Natural killer cell (primary cell): ENCODE measurements around the gene COL11A1. TPM values are rescaled to one million over a fixed set of nuclear protein-coding genes. Genes with fewer than 3 reads are reported as not detected.

ENCODE experiments used
- ATAC-seq, 3 donors: fragments of 150-1000 bp in 2 of 3; fragments of 200-7000 bp in 1 of 3; cut with Tn5 transposase; 1 replicate in 1 of 3; 2 replicates in 2 of 3; pipeline ENCODE4 v1.10.0; 2021; ENCODE audit warnings: mild to moderate bottlenecking in 2 of 3, moderate library complexity in 2 of 3
- DNase-seq, 2 donors: peaks; one replicate each; pipeline versions ENCODE4 v3.0.0 to v3.0.0-alpha.2; 2013 to 2021; ENCODE audit warnings: mixed read lengths in 1 of 2
- H3K27ac ChIP-seq: one replicate; pipeline ENCODE4 v1.5.1; 2013; ENCODE audit warnings: mild to moderate bottlenecking, low read length
- H3K27me3 ChIP-seq: one replicate; pipeline ENCODE4 v1.6.1; 2013; ENCODE audit warnings: low read length; ENCODE audit not compliant: control insufficient read depth, insufficient read depth
- H3K36me3 ChIP-seq: one replicate; pipeline ENCODE4 v1.6.1; 2013; ENCODE audit warnings: low read length; ENCODE audit not compliant: control insufficient read depth, insufficient read depth
- H3K4me1 ChIP-seq: one replicate; pipeline ENCODE4 v1.6.1; 2013; ENCODE audit warnings: low read length; ENCODE audit not compliant: control insufficient read depth, insufficient read depth
- H3K4me3 ChIP-seq: one replicate; pipeline ENCODE4 v1.5.1; 2013; ENCODE audit warnings: low read length
- H3K9me3 ChIP-seq: one replicate; pipeline ENCODE4 v1.6.1; 2013; ENCODE audit warnings: low read length; ENCODE audit not compliant: control insufficient read depth, insufficient read depth
- H3K27ac Mint-ChIP-seq, 2 donors: one replicate each; pipeline ENCODE4 v1.8.0; 2022; ENCODE audit warnings: mild to moderate bottlenecking in 2 of 2, mixed read lengths in 2 of 2, moderate library complexity in 1 of 2
- H3K27me3 Mint-ChIP-seq, 2 donors: one replicate each; pipeline ENCODE4 v1.8.0; 2022; ENCODE audit warnings: low read depth in 2 of 2, mixed read lengths in 2 of 2
- H3K36me3 Mint-ChIP-seq: one replicate; pipeline ENCODE4 v1.8.0; 2022; ENCODE audit warnings: mixed read lengths
- H3K4me1 Mint-ChIP-seq, 2 donors: one replicate each; pipeline ENCODE4 v1.8.0; 2022; ENCODE audit warnings: mixed read lengths in 2 of 2
- H3K4me3 Mint-ChIP-seq: one replicate; pipeline ENCODE4 v1.8.0; 2022; ENCODE audit warnings: mild to moderate bottlenecking, moderate library complexity, mixed read lengths
- H3K9me3 Mint-ChIP-seq, 2 donors: one replicate each; pipeline ENCODE4 v1.8.0; 2022; ENCODE audit warnings: mixed read lengths in 2 of 2
- WGBS: methylation state at CpG from one replicate; pipeline ENCODE4 v1.1.7; 2013; ENCODE audit warnings: missing lambda C conversion rate; ENCODE audit not compliant: insufficient coverage; 5-methylcytosine and 5-hydroxymethylcytosine counted together
- intact Hi-C: fragments of 100-400 bp; cut with micrococcal nuclease; formaldehyde crosslinking; loops from one replicate; pipeline ENCODE4 v1.14.2; 2022
- total RNA-seq, 4 donors: library from RNA; stranded (reverse); fragments of 120-200 nt in 1 of 4; gene quantifications; one replicate each; pipeline versions ENCODE4 v1.2.3 to v1.2.4, GENCODE V29; 2013 to 2022
- TF ChIP-seq, protein P1 (sequence below): fragments of 200-600 bp; IDR thresholded peaks from one replicate; pipeline ENCODE4 v1.8.0; 2022; ENCODE audit warnings: antibody characterized with exemption

The COL11A1 gene
- total RNA-seq: not detected
- not detected for total RNA-seq (2013)

DNA sequence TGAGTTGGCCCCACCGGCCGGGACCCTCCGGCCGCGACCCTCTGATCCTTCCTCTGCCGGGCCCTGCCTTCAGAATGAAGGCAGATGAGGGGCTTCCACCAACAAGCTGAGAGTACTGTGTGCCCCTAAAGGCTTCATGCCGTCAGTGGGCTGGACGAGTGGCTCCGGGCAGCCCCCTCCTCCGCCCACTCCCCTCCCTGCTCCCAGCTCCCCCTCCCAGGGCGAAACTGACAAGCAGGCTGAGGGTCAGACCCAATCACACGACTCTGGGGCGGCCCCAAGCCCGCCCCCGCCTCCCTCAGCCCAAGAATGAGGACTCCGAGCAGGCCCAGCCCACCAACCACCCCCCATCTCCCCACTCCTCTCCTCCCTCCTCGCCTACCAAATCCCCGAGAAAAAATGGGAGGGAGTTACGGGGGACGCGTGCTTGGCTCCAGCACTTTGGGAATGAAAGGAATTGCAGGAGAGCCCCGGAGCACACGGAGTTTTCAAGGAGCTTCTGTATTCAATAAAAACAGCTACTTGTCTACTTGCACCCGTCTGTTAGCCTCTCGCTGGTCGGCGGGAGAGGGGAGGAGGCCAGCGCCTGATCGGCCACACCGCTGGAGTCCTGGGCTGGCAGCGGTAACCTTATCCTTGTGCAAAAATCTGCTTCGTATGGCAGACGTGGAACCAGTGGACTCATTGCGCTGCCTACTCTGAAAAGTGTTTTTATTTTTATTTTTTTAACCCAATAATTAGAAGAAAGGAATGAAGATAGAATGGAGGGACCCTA is at the start of gene COL11A1:
COL11A1 (minus strand) TSS at position 147 of the 775 bp plus-strand sequence. CDS start 344 bp downstream, outside the sequence.
- Mint-ChIP-seq H3K27ac (no peak within 1 kb of the TSS), H3K4me3 (peak within 1 kb of the TSS; percentile 57), H3K27me3 (peaks cover 9 to 15% of the 10 kb centered on the region in 2 donors), H3K9me3 (peaks cover 2% of the 10 kb centered on the region in 2 donors), H3K36me3 (peaks cover 12% of the 10 kb centered on the region), H3K4me1 (peaks cover 0 to 16% of the 10 kb centered on the region in 2 donors)
- Histone ChIP-seq H3K36me3 (no peaks in the 10 kb centered on the region), H3K9me3 (no peaks in the 10 kb centered on the region), H3K27ac (no peak within 1 kb of the TSS), H3K27me3 (peaks cover 8% of the 10 kb centered on the region), H3K4me3 (no peak within 1 kb of the TSS), H3K4me1 (peaks cover 5% of the 10 kb centered on the region)
- ATAC-seq (no peak), DNase-seq (no peak)
- TF ChIP-seq, protein P1, sequence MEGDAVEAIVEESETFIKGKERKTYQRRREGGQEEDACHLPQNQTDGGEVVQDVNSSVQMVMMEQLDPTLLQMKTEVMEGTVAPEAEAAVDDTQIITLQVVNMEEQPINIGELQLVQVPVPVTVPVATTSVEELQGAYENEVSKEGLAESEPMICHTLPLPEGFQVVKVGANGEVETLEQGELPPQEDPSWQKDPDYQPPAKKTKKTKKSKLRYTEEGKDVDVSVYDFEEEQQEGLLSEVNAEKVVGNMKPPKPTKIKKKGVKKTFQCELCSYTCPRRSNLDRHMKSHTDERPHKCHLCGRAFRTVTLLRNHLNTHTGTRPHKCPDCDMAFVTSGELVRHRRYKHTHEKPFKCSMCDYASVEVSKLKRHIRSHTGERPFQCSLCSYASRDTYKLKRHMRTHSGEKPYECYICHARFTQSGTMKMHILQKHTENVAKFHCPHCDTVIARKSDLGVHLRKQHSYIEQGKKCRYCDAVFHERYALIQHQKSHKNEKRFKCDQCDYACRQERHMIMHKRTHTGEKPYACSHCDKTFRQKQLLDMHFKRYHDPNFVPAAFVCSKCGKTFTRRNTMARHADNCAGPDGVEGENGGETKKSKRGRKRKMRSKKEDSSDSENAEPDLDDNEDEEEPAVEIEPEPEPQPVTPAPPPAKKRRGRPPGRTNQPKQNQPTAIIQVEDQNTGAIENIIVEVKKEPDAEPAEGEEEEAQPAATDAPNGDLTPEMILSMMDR: no peak
- intact Hi-C loops: loop anchor here (5.0 kb wide), 1 partner anchor 354 kb away; no protein-coding TSS in a partner anchor
- 19% methylated on average over 30 of the region's 34 CpGs for WGBS

DNA sequence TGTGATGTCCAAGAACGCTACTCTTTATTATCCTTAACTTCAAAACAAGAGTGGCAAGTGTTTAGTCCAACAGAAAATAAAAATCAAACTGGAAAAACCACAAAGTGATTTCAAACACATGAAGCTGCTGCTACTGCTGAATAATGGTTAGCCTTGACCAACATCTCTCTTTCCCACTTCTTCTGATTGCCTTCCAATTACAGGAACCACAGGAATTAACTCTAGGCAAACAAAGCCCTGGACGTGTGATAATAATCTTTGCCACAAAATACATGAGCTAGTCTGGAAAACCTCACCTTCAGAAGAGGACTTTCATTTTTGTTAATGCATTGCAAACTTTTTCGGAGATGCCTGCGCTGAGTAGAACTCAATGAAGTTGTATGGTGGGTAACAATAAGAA is 48.6 kb upstream of the COL11A1 start:
- intact Hi-C loops: no loop called here

DNA sequence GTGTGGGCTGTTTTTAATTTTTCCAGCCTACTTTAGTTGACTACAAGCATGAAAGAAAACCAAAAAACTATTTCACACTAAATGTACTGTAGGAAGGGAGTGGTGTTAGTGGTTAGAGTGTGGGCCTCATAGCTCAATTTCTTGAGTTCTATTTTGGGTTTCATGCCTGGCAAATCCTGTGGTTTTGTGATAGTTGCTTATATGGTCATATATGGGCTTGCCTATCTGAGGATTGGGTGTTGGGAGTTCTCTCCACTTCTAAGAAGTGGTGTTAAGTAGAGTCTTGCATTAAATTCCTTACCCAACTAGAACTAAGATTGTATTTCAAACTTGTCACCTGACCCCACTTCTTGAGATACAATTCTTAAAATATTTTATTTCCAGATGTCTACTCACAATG is 37.8 kb upstream of the COL11A1 start:
- DNase-seq: no peak
- intact Hi-C loops: no loop called here
- Mint-ChIP-seq H3K27ac (no peak overlapping the region), H3K36me3 (no peaks in the 10 kb centered on the region), H3K9me3 (peaks cover 16% of the 10 kb centered on the region in 2 donors), H3K27me3 (peaks cover 0 to 2% of the 10 kb centered on the region in 2 donors), H3K4me1 (peaks cover 0 to 5% of the 10 kb centered on the region in 2 donors), H3K4me3 (no peak overlapping the region)
- H3K36me3 ChIP-seq: no peaks in the 10 kb centered on the region
- H3K4me3 ChIP-seq: no peak overlapping the region
- ATAC-seq: peak in 2 of 3 donors; percentile 31 to 39
- no peaks in the 10 kb centered on the region for H3K9me3 ChIP-seq
- no peak overlapping the region for H3K27ac ChIP-seq
- H3K4me1 ChIP-seq: no peaks in the 10 kb centered on the region
- TF ChIP-seq, protein P1: no peak
- H3K27me3 ChIP-seq: no peaks in the 10 kb centered on the region

More for the DNA sequence above, 48.6 kb upstream of the COL11A1 start:
- no peak overlapping the region for H3K27ac Mint-ChIP-seq
- H3K4me3 ChIP-seq: no peak overlapping the region
- ATAC-seq (no peak), DNase-seq (no peak)
- H3K27me3 ChIP-seq: no peaks in the 10 kb centered on the region
- peaks cover 6 to 14% of the 10 kb centered on the region in 2 donors for H3K9me3 Mint-ChIP-seq
- no peaks in the 10 kb centered on the region for H3K4me1 Mint-ChIP-seq
- TF ChIP-seq, protein P1: no peak
- no peaks in the 10 kb centered on the region for H3K4me1 ChIP-seq
- no peak overlapping the region for H3K27ac ChIP-seq
- no peaks in the 10 kb centered on the region for H3K36me3 ChIP-seq
- H3K9me3 ChIP-seq: no peaks in the 10 kb centered on the region
- no peak overlapping the region for H3K4me3 Mint-ChIP-seq
- H3K27me3 Mint-ChIP-seq: no peaks in the 10 kb centered on the region
- WGBS: 78% methylated on average over 4 of the region's 4 CpGs
- H3K36me3 Mint-ChIP-seq: no peaks in the 10 kb centered on the region
